Gastrocnemius medialis (tissue), 4 donors: ENCODE measurements around the gene ZMYND11. TPM values are rescaled to one million over a fixed set of nuclear protein-coding genes. Genes with fewer than 3 reads are reported as not detected.
"Not testable (repeated sequence)": the region's sequence is repeated elsewhere in the genome, so short reads cannot be mapped to it uniquely, and the experiment has no call there.

Experiments
- ATAC-seq, 2 donors: fragments of 150-250 bp; one replicate each; pipeline ENCODE4 v1.9.1; 2016
- DNase-seq, 2 donors: peaks; one replicate each; pipeline ENCODE4 v3.0.0-alpha.2; 2019
- H3K27ac ChIP-seq, 4 donors: fragments of 200-600 bp; sonication (generic); 1 replicate in 1 of 4; 2 replicates in 3 of 4; pipeline ENCODE4 v1.5.1; 2016 to 2018; ENCODE audit warnings: mild to moderate bottlenecking in 2 of 4, moderate library complexity in 1 of 4
- H3K27me3 ChIP-seq, 3 donors: fragments of 200-600 bp; sonication (generic) in 2 of 3; 1 replicate in 1 of 3; 2 replicates in 2 of 3; pipeline versions ENCODE4 v1.5.1 to v1.6.0; 2016 to 2019; ENCODE audit warnings: mild to moderate bottlenecking in 1 of 3, moderate library complexity in 1 of 3
- H3K36me3 ChIP-seq, 2 donors: fragments of 200-600 bp; sonication (generic) in 1 of 2; one replicate each; pipeline ENCODE4 v1.5.1; 2017 to 2018
- H3K4me1 ChIP-seq, 2 donors: fragments of 200-600 bp; sonication (generic) in 1 of 2; one replicate each; pipeline ENCODE4 v1.5.1; 2016 to 2017; ENCODE audit warnings: mild to moderate bottlenecking in 2 of 2
- H3K4me3 ChIP-seq, 4 donors: fragments of 200-600 bp; sonication (generic) in 3 of 4; 1 replicate in 1 of 4; 2 replicates in 3 of 4; pipeline ENCODE4 v1.5.1; 2016 to 2019; ENCODE audit warnings: mild to moderate bottlenecking in 2 of 4
- H3K9me3 ChIP-seq, 3 donors: fragments of 200-600 bp; sonication (generic) in 2 of 3; 1 replicate in 1 of 3; 2 replicates in 2 of 3; pipeline ENCODE4 v1.5.1; 2016 to 2019
- CTCF ChIP-seq, 5 experiments: fragments of 450-650 bp in 3 of 5; fragments of 200-600 bp in 2 of 5; sonication (generic) in 2 of 5; IDR thresholded peaks in 4 of 5; conservative IDR thresholded peaks in 1 of 5; 1 replicate in 4 of 5; 2 replicates in 1 of 5; pipeline ENCODE4 v1.5.1; 2016 to 2019; ENCODE audit warnings: antibody characterized with exemption in 5 of 5, mild to moderate bottlenecking in 3 of 5, moderate library complexity in 3 of 5
- POLR2A ChIP-seq, 2 donors: fragments of 450-650 bp; IDR thresholded peaks; one replicate each; pipeline ENCODE4 v1.6.1; 2017; ENCODE audit warnings: antibody characterized with exemption in 2 of 2, mild to moderate bottlenecking in 2 of 2, moderate library complexity in 2 of 2
- in situ Hi-C, 4 donors: fragments of 200-750 bp; cut with MboI; loops; one replicate each; pipeline versions ENCODE4 v1.15.0 to v1.8.0; 2017; ENCODE audit warnings: low sequenced_read_pairs in 4 of 4
- intact Hi-C: fragments of 100-400 bp; cut with DNase I; formaldehyde crosslinking; loops from one replicate; pipeline ENCODE4 v1.15.1; 2023; ENCODE audit warnings: low total_unique reads
- total RNA-seq, 4 donors: library from RNA; depleted of rRNA; stranded (reverse); fragments of >200 nt; gene quantifications; one replicate each; pipeline versions ENCODE4 v1.1.0 to v1.2.3, GENCODE V29; 2016

Gene ZMYND11
- total RNA-seq, 4 donors from 2014 or later = 58.3 to 78.0 (median 65.2) TPM

GRCh38 chr10:184174-184573, 48.9 kb downstream of the ZMYND11 start:
- intact Hi-C loops (no loop called here), in situ Hi-C loops (no loop called here)
- no peak overlapping the region for H3K27ac ChIP-seq
- no peak for ATAC-seq
- H3K4me1 ChIP-seq = peaks cover 0 to 7% of the 10 kb centered on the region in 2 donors
- DNase-seq = no peak
- no peak for TF ChIP-seq POLR2A (IDR thresholded peaks at IDR 0.05)
- no peak for TF ChIP-seq CTCF (IDR thresholded peaks at IDR 0.05 in 4 of 5, conservative IDR thresholded peaks at IDR 0.05 in 1 of 5)
- no peaks in the 10 kb centered on the region for H3K27me3 ChIP-seq
- H3K36me3 ChIP-seq = peaks cover 0 to 20% of the 10 kb centered on the region in 2 donors
- no peak overlapping the region for H3K4me3 ChIP-seq
- H3K9me3 ChIP-seq = peaks cover 0 to 3% (median 0%) of the 10 kb centered on the region in 3 donors

GRCh38 chr10:184911-185310, 49.7 kb downstream of the ZMYND11 start:
- intact Hi-C loops = no loop called here
- Histone ChIP-seq H3K4me1 (peaks cover 0 to 7% of the 10 kb centered on the region in 2 donors), H3K9me3 (peaks cover 0 to 3% (median 0%) of the 10 kb centered on the region in 3 donors), H3K36me3 (peaks cover 0 to 20% of the 10 kb centered on the region in 2 donors), H3K27ac (no peak overlapping the region), H3K4me3 (no peak overlapping the region), H3K27me3 (no peaks in the 10 kb centered on the region)
- no peak for TF ChIP-seq CTCF (IDR thresholded peaks at IDR 0.05 in 4 of 5, conservative IDR thresholded peaks at IDR 0.05 in 1 of 5)
- no peak for TF ChIP-seq POLR2A (IDR thresholded peaks at IDR 0.05)
- no peak for ATAC-seq
- in situ Hi-C loops = no loop called here
- no peak for DNase-seq

DNA sequence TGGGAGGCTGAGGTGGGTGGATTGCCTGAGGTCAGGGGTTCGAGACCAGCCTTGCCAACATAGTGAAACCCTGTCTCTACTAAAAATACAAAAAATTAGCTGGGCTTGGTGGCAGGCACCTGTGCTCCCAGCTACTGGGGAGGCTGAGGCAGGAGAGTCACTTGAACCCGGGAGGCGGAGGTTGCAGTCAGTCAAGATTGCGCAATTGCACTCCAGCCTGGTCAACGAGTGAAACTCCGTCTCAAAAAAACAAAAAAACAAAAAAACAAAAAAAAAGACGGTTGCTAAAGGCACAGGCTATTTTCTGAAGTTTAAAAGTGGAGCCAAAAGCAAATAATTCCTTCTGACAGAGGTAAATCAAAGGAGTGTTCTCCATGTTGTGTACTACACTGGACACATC, 50.3 kb downstream of the ZMYND11 start:
- intact Hi-C loops, H3K4me1 ChIP-seq, DNase-seq, ATAC-seq, H3K27ac ChIP-seq, in situ Hi-C loops, H3K4me3 ChIP-seq, H3K9me3 ChIP-seq, H3K27me3 ChIP-seq: not testable (repeated sequence)
- H3K36me3 ChIP-seq = peaks cover 0 to 16% of the 10 kb centered on the region in 2 donors

DNA sequence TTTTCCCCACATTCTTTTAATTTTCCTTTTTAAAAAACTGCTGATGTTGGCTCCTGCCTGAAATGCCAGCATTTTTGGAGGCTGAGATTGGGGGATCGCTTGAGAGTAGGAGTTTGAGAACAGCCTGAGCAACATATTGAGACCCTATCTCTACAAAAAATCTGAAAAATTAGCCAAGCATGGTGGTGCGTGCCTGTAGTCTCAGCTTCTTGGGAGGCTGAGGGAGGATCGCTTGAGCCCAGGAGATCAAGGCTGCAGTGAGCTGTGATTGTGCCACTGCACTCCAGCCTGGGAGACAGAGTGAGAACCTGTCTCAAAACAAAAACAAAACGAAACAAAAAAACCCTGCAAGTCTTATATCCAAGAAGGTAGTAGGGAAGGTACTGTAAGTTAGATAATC, 51.7 kb downstream of the ZMYND11 start:
- intact Hi-C loops = no loop called here
- TF ChIP-seq CTCF (IDR thresholded peaks at IDR 0.05 in 4 of 5, conservative IDR thresholded peaks at IDR 0.05 in 1 of 5) (no peak), POLR2A (IDR thresholded peaks at IDR 0.05) (no peak)
- no peak for ATAC-seq

DNA sequence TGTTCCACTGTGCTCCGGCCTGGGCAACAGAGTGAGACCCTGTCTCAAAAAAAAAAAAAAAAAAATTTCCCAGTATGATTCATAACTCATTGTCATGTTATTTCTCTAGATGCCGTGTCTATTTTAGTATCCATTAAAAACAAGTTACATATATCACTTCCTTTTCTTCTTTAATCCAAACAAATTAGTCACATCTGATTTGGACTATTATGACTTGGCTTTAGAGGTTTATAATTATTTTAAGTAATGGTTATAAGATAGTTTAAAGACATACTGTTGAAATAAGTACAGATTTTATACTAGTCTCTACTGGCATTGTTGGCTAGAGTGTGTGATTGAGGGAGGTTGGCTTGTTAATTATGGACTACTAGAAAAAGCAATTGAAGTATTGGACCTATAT, 53.3 kb downstream of the ZMYND11 start:
- in situ Hi-C loops = no loop called here

More for the DNA sequence above, 51.7 kb downstream of the ZMYND11 start:
- H3K4me3 ChIP-seq = no peak overlapping the region
- H3K27ac ChIP-seq = no peak overlapping the region
- H3K4me1 ChIP-seq = peaks cover 0 to 11% of the 10 kb centered on the region in 2 donors
- peaks cover 0 to 9% of the 10 kb centered on the region in 2 donors for H3K36me3 ChIP-seq
- in situ Hi-C loops = no loop called here
- H3K9me3 ChIP-seq = peaks cover 0 to 3% (median 0%) of the 10 kb centered on the region in 3 donors
- DNase-seq = no peak
- no peaks in the 10 kb centered on the region for H3K27me3 ChIP-seq

More for the DNA sequence above, 53.3 kb downstream of the ZMYND11 start:
- ATAC-seq (no peak), DNase-seq (no peak)
- H3K36me3 ChIP-seq = peaks cover 0 to 4% of the 10 kb centered on the region in 2 donors
- H3K27ac ChIP-seq = no peak overlapping the region
- intact Hi-C loops = no loop called here
- H3K4me1 ChIP-seq = peaks cover 0 to 19% of the 10 kb centered on the region in 2 donors
- H3K4me3 ChIP-seq = no peak overlapping the region
- peaks cover 0 to 3% (median 0%) of the 10 kb centered on the region in 3 donors for H3K9me3 ChIP-seq
- no peak for TF ChIP-seq CTCF (IDR thresholded peaks at IDR 0.05 in 4 of 5, conservative IDR thresholded peaks at IDR 0.05 in 1 of 5)
- no peak for TF ChIP-seq POLR2A (IDR thresholded peaks at IDR 0.05)
- no peaks in the 10 kb centered on the region for H3K27me3 ChIP-seq
